HG03521 (cell line): Measurements from ENCODE around the gene FDXACB1.
A peak's percentile ranks its signal among the peaks of the same experiment; 100 is the strongest.

Source experiments
- ATAC-seq: cut with Tn5 transposase; IDR thresholded peaks from one replicate; pipeline ENCODE4 v1.9.1; 2021; ENCODE audit warnings: mild to moderate bottlenecking, moderate library complexity; ENCODE audit not compliant: unreplicated experiment

Gene FDXACB1

GRCh38 chr11:111845276-111846028 is 33.5 kb downstream of the FDXACB1 start:
- ATAC-seq, result no peak

DNA sequence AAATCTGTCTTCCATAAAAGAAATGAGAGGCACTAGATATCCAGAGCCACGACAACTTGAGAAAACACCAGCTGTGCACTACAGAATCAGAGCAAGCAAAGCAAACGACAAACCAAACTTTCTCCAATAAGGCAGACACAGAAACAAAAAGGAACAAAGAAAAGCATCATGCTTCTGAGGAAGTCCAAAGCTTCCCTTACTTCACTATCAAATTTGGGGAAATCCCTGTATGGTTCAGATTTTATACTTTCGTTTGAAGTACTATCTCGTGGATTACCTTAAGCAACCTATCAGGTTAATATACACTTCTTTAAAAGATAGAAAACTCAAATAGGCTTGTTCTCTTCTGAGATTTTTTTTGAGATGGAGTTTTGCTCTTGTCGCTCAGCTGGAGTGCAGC is 35.3 kb downstream of the FDXACB1 start:
- no peak for ATAC-seq

DNA sequence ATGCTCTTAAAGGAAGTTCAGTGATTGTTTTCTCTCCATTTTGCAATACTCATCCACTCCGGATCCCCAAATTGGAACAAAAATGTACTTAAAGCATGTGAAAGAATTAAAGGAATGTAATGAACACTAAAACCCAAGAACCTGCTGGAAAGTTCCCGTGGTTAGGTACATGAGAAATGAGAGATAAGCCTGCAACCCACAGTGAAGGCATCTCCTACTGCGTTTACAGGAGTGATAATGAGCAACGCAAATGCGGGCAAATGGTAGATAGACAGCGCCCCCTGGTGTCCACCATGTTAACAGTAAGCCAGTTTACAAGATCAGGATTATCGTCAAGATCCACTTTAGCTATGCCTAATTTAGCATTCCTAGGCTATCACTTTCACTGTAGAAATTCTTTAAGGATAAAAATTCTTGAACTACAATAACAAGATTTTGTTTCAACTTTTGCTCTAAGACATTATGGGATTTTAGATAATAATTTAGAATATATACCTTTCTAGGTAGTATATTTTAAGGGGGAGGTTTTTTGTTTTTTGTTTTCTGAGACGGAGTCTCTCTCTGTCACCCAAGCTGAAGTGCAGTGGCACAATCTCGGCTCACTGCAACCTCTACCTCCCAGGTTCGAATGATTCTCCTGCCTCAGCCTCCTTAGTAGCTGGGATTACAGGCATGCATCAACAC is 37.5 kb downstream of the FDXACB1 start:
- no peak for ATAC-seq

DNA sequence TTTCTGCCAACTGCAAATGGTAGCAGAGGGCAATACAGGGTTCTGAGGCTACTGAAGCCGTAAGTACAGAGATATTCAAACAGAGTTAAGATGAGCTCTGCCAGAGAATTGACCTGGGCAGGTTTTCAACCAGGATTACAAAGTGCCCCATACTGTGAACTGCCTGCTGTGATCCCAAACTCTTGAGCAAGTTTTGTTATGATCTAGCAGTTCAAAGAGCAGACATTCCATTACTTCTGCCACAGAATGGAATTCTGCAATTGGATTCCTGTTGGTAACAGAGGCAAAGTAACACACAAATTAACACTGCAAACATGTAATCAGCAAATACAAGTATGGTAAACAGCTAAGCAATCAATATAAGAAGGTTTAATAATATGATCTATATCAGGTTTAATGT is 38.8 kb downstream of the FDXACB1 start:
- no peak for ATAC-seq

- no peak for ATAC-seq
These were observed 40.9 kb downstream of the FDXACB1 start for GRCh38 chr11:111838054-111838453.

GRCh38 chr11:111837366-111837891 is 41.5 kb downstream of the FDXACB1 start:
- ATAC-seq, result no peak

DNA sequence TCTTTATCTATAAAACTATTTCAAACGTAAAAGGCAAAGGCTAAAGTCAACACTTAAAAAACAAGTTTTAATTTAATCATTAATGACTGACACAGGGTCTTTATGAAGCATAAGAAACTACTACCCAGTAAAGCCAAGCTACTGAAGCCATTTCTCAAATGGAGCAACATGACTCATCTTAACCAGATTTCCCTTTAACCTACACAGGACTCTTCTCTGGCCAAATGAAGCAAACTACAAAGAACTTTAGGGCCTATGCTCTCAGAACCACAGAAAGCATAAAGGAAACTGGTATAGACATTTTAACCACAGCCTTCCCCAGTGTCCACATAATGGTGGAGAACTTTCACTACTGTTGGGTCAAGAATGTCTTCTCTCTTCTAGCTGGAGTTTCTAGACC is 42.2 kb downstream of the FDXACB1 start:
- ATAC-seq, result peak; percentile 65

- ATAC-seq, result no peak
These were observed 42.8 kb downstream of the FDXACB1 start for GRCh38 chr11:111836162-111836561.

- no peak for ATAC-seq
These were observed 43.3 kb downstream of the FDXACB1 start for GRCh38 chr11:111835665-111836064.

DNA sequence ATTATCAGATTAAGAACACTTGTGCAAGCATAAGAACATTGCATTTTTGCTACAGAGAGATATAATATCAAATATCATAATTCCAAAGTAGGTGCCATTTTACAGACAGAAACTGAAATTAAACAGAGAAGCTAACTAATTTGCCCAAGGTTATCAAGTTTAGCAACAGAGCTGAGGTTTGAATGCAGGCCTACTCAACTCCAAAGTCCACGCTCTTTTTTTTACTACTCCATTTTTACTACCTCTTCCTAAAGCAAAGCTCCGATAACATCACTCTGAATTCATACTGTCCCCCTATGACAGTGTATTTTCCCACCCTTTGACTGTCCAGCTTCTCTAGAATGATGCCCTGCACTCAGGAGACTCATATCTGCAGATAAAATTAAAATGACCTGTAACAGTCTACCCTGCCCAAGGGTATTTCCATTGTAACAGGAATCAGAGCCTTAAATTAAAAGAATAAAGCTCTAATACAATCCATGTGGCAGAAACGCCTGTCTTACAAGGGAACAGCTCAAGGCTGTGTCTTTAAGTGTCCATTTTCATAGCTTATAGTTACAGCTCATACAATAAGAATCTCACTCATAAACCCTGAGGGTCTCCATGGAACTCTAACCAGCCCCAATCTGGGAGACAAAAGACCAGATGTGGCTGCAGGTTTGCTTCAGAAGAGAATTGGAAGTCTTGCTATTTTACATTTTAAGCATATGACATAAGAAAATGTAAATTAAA is 44.4 kb downstream of the FDXACB1 start:
- ATAC-seq, result no peak

GRCh38 chr11:111833524-111833923 is 45.4 kb downstream of the FDXACB1 start:
- no peak for ATAC-seq

GRCh38 chr11:111829185-111829968 is 49.6 kb downstream of the FDXACB1 start:
- no peak for ATAC-seq

DNA sequence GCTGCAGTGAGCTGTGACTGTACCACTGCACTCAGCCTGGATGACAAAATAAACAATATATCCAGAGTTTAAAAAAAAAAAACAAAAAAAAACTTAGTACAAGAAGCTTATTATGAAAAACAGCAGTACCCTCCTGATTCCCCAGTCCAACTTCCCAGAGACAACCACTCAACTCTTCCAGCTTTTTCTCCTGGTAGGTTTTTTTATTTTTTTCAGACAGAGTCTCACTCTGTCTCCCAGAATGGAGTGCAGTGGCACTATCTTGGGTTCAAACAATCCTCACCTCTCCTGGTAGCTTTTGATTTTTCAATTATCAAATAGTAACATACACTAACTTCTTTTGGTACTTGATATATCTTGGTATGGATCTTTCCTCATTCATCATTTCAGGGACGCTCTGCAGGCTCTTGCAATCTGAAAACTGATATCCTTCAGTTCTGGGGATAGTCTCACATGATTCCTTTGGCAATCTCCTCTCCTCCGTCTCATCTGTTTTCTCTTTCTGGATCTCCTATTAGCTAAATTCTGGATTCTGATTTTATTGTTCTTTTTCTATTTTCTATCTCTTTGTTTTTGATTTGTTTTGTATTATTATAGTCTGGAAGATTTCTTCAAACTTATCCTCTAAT is 52.5 kb downstream of the FDXACB1 start:
- no peak for ATAC-seq
